ENCODE data around the gene LUZP2. TPM values are rescaled to one million over a fixed set of nuclear protein-coding genes. Genes with fewer than 3 reads are reported as not detected.

The LUZP2 gene
- total and polyA plus RNA-seq, 9 of the 15 experiments (the other 6 are each of a cell fraction or from before 2014, with no cell fraction given): not detected

DNA sequence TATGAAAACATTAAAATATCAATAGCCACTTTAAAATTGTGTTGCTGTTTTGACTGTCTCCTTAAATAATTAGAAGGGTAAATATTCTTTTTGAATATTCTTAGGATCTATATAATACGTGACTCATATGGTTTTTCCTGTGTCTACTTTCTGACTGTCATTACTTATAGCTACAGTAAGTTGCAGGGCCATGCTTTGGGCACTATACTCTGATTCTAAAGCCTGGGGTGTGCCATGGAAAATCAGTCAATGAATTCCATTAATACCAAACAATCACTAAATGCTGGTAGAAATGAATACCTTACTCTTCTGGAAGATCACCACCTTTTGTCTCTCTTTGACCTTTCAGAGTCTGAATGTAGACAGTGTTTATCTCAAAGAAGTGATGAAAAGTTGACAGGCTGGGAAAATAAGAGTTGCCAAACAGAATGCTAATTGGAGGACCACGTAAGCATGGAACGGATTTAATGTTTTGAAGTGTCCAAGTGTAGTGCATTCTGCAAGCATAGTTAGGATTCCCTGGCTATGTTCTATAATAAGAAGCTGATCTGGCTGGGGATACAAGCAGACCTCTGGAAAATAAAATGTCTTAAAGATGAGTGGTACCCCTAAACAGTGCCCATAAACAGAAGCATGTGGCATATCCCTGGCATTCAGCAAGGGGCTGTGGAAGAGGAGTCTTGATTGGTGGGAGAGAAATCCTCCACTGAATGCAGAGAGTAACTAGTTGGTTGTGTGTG is 16.8 kb downstream of the LUZP2 start (continued):
- TF ChIP-seq, protein P1, sequence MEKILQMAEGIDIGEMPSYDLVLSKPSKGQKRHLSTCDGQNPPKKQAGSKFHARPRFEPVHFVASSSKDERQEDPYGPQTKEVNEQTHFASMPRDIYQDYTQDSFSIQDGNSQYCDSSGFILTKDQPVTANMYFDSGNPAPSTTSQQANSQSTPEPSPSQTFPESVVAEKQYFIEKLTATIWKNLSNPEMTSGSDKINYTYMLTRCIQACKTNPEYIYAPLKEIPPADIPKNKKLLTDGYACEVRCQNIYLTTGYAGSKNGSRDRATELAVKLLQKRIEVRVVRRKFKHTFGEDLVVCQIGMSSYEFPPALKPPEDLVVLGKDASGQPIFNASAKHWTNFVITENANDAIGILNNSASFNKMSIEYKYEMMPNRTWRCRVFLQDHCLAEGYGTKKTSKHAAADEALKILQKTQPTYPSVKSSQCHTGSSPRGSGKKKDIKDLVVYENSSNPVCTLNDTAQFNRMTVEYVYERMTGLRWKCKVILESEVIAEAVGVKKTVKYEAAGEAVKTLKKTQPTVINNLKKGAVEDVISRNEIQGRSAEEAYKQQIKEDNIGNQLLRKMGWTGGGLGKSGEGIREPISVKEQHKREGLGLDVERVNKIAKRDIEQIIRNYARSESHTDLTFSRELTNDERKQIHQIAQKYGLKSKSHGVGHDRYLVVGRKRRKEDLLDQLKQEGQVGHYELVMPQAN (IDR thresholded peaks at IDR 0.05; ENCODE audit: borderline replicate concordance): no peak
- no peak for TF ChIP-seq MXI1 (IDR thresholded peaks at IDR 0.05; ENCODE audit: low read depth, low read length)
- TF ChIP-seq, protein P2, sequence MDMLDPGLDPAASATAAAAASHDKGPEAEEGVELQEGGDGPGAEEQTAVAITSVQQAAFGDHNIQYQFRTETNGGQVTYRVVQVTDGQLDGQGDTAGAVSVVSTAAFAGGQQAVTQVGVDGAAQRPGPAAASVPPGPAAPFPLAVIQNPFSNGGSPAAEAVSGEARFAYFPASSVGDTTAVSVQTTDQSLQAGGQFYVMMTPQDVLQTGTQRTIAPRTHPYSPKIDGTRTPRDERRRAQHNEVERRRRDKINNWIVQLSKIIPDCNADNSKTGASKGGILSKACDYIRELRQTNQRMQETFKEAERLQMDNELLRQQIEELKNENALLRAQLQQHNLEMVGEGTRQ (CRISPR knock-in tag; IDR thresholded peaks at IDR 0.05): no peak
- TF ChIP-seq ZNF436 (CRISPR knock-in tag; IDR thresholded peaks at IDR 0.05): no peak
- TF ChIP-seq, protein P3, sequence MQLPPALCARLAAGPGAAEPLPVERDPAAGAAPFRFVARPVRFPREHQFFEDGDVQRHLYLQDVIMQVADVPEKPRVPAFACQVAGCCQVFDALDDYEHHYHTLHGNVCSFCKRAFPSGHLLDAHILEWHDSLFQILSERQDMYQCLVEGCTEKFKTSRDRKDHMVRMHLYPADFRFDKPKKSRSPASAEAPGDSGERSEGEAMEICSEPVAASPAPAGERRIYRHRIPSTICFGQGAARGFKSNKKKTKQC (CRISPR knock-in tag; IDR thresholded peaks at IDR 0.05): no peak
- TF ChIP-seq, protein P4, sequence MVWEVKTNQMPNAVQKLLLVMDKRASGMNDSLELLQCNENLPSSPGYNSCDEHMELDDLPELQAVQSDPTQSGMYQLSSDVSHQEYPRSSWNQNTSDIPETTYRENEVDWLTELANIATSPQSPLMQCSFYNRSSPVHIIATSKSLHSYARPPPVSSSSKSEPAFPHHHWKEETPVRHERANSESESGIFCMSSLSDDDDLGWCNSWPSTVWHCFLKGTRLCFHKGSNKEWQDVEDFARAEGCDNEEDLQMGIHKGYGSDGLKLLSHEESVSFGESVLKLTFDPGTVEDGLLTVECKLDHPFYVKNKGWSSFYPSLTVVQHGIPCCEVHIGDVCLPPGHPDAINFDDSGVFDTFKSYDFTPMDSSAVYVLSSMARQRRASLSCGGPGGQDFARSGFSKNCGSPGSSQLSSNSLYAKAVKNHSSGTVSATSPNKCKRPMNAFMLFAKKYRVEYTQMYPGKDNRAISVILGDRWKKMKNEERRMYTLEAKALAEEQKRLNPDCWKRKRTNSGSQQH (CRISPR knock-in tag; IDR thresholded peaks at IDR 0.05): no peak
